ENCODE data around the gene TC2N.

- TF ChIP-seq CTCF (conservative IDR thresholded peaks at IDR 0.05), result no peak
- TF ChIP-seq ZFX (IDR thresholded peaks at IDR 0.05), result no peak
Measured at GRCh38 chr14:91814317-91814716, 53.0 kb downstream of the TC2N start.

Data from C4-2B (cell line).